AG09309 (cell line): Measurements from ENCODE around the gene SURF6.
"Not testable (repeated sequence)": the region's sequence is repeated elsewhere in the genome, so short reads cannot be mapped to it uniquely, and the experiment has no call there.

Experiments
- DNase-seq: peaks from one replicate; pipeline ENCODE4 v3.0.0-alpha.2; 2010; ENCODE audit warnings: low read depth
- H3K4me3 ChIP-seq: 2 replicates; pipeline ENCODE4 v1.5.1; 2011; ENCODE audit warnings: mild to moderate bottlenecking, low read depth, low read length, moderate library complexity; ENCODE audit not compliant: control insufficient read depth
- CTCF ChIP-seq: IDR thresholded peaks from 2 replicates; pipeline ENCODE4 v1.5.1; 2011; ENCODE audit warnings: mild to moderate bottlenecking, low read depth, low read length, inconsistent platforms; ENCODE audit not compliant: insufficient read depth, control insufficient read depth; ENCODE audit errors: missing control alignments

The SURF6 gene

DNA sequence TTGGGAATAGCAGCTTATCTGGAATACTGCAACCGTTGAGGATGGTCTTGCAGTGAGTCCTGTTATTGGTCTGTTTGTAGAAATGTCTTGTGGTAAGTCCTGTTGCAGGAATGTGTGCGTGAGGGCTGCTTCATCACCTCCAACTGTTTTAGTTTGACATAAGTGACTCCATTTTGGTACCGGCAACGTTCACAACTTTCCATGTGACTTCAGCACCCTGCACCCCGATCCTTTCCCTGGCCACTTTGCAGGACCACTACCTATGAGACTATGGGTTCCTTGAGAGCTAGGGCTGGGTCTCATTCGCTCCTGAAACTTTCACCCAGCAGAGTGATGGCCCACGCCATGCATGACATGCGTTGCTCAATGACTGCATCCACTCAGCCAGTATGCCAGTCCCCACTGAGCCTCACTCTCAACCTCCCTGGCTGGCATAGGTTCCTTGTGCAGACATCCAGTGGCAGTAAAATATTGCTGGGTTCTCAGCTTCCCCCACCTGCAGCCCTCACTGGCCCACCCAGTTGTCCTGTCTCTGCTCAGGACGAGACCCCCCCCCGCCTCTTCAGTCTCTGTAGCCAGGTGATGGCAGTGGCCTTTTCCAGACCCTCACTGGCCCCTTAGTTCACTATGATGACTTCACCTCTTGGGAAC lies 8.0 kb downstream of the SURF6 start:
- no peak for DNase-seq
- no peak overlapping the region for H3K4me3 ChIP-seq
- TF ChIP-seq CTCF, result no peak

- not testable (repeated sequence) for H3K4me3 ChIP-seq, DNase-seq
These were observed 9.0 kb downstream of the SURF6 start for GRCh38 chr9:133327021-133327420.

DNA sequence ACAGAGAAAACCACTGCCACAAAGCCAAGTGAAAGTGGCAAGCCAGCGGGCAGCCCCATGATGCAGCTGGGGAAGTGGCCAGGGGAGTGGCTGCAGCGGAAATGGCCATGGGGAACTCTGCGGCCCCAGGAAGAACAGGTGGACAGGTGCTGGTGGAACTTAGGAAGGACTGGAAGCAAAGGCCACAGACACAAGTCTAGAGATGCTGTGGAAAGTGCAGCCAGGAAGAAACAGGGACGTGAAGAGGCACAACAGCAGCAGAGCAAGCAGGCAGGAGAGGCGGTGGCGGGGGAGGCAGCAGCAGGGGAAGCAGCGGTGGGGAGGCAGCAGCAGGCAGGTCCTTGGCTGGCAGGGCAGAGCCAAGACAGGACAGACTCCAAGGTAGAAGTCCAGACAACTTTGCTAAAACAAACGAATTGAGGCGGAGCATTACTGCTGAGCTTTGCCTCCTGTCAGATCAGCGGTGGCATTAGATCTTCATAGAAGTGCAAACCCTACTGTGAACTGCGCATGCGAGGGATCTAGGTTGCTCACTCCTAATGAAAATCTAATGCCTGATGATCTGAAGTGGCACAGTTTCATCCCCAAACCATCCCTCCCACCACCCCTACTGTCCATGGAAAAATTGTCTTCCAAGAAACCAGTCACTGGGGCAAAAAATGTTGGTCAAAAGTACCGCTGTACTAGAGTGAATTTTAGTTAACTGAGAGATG lies 11.8 kb downstream of the SURF6 start:
- no peak overlapping the region for H3K4me3 ChIP-seq
- no peak for TF ChIP-seq CTCF
- DNase-seq, result no peak

DNA sequence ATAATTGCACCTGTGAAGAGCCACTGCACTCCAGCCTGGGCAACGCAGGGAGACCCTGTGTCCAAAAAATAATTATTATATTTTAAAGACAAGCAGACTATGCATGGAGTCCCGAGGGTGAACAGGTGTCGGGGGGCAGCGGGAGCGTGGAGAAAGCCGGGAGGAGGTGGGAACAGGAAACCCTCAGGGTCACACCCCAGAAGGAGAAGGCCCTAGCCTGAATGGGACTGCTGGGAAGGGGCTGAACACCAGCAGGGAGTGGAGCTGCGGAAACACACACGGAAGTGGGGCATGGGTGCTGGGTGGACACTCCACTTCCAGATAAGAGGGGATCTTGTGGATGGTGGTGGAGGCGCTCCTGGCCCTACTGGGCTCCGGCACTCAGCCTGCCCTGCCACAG lies 12.8 kb downstream of the SURF6 start:
- no peak overlapping the region for H3K4me3 ChIP-seq
- no peak for TF ChIP-seq CTCF
- DNase-seq, result no peak

DNA sequence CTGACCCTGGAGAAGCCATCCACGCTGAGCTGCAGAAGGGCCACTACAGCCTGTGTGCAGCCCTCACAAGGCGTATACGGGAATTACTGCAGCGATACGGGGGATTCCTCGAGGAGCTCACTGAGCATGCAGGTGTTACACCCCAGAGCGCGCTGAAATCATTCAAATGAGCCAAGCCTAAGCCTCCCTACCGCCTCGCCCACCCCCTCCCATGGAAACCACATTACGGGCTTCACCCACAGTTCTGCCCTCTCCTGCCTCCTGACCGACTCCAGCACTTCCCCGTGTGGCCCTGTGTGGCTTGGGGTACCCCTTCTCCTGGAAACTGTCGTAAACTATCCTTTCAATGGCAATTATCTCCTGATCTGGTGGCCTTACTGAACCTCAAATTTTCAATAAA lies 13.3 kb downstream of the SURF6 start:
- DNase-seq, result no peak
- TF ChIP-seq CTCF, result no peak

DNA sequence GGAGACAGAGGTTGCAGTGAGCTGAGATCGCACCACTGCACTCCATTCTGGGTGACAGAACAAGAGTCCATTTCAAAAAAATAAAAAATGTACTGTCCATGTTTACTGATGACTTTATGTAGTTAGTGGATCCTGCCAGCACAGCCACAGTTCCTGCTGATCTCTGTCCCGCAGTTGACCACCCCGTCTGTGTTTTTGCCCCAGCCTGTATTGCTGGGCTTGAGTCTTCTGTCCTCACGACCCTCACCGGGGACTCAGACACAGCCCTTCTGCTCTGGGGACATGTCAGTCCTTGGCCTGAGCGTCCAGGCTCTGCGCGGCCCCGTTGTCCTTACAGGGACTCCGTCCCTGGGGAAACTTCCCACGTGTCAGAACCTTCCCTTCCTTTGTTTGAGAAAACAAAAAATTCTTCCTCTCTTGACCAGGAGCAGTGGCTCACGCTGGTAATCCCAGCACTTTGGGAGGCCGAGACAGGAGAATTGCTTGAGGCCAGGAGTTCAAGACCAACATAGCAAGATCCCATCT lies 14.5 kb downstream of the SURF6 start:
- no peak for TF ChIP-seq CTCF
- DNase-seq, result no peak
- no peak overlapping the region for H3K4me3 ChIP-seq

More for the DNA sequence above, 13.3 kb downstream of the SURF6 start:
- no peak overlapping the region for H3K4me3 ChIP-seq

DNA sequence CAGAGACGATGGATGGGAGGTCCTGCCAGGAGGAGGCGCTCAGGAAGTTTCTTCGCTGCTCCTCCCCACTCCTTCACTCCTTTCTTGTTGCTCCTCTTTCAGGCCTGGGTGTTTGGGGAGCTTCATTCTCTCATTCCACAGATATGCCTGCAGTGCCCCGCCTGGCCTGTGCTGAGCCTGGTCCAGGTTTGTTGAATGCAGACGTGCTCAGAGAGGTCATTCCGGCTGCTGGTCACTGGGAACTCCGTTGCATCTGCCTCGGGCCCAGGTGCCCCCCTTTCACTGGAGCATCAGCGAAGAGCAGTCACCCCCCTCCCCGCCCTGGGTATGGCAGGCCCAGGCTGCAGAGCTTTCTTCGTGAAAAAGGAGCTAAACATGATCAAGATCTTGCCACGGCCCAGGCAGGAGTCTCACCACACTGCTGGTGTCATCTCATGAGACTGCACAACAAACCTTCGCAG lies 15.5 kb downstream of the SURF6 start:
- DNase-seq, result no peak
- no peak overlapping the region for H3K4me3 ChIP-seq
- no peak for TF ChIP-seq CTCF

GRCh38 chr9:133317551-133317950 lies 18.4 kb downstream of the SURF6 start:
- DNase-seq, H3K4me3 ChIP-seq: not testable (repeated sequence)
